Measurements from ENCODE around the gene NLRP9. TPM values are rescaled to one million over a fixed set of nuclear protein-coding genes. Genes with fewer than 3 reads are reported as not detected.
"Not testable (repeated sequence)": the region's sequence is repeated elsewhere in the genome, so short reads cannot be mapped to it uniquely, and the experiment has no call there.

NLRP9 gene
- total RNA-seq, 1 experiment from 2014 or later = not detected

DNA sequence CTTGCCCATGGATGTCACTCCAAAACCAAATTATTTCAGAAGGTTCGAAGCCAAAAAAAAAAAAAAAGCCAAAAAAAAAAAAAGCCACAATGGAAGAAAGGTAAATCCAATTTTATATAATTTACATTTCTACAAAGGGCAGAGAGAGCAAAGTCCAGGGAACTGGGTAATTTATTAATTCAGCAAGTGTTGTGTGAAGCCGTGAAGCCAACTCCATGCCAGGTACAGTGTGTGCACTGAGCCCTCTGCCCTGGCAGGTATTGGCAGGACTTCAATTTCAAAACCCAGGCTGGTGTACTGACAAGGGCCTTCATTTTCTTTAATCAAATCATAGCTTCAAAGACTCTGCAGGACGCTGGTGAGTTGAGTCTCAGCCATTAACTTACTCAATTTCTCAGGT, 15.2 kb upstream of the NLRP9 start:
- Mint-ChIP-seq H3K27ac (no peak overlapping the region), H3K4me1 (no peaks in the 10 kb centered on the region), H3K36me3 (peaks cover 59% of the 10 kb centered on the region), H3K4me3 (no peak overlapping the region), H3K9me3 (peaks cover 77% of the 10 kb centered on the region), H3K27me3 (ENCODE audit: low read depth) (peaks cover 18% of the 10 kb centered on the region)
- ChIA-PET CTCF (no interaction called here), POLR2A (no interaction called here)
- TF ChIP-seq, protein P1, sequence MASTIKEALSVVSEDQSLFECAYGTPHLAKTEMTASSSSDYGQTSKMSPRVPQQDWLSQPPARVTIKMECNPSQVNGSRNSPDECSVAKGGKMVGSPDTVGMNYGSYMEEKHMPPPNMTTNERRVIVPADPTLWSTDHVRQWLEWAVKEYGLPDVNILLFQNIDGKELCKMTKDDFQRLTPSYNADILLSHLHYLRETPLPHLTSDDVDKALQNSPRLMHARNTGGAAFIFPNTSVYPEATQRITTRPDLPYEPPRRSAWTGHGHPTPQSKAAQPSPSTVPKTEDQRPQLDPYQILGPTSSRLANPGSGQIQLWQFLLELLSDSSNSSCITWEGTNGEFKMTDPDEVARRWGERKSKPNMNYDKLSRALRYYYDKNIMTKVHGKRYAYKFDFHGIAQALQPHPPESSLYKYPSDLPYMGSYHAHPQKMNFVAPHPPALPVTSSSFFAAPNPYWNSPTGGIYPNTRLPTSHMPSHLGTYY (CRISPR knock-in tag; IDR thresholded peaks at IDR 0.05) = no peak
- no peak for TF ChIP-seq ZNF512 (CRISPR knock-in tag; IDR thresholded peaks at IDR 0.05; ENCODE audit: borderline replicate concordance)
- TF ChIP-seq, protein P2, sequence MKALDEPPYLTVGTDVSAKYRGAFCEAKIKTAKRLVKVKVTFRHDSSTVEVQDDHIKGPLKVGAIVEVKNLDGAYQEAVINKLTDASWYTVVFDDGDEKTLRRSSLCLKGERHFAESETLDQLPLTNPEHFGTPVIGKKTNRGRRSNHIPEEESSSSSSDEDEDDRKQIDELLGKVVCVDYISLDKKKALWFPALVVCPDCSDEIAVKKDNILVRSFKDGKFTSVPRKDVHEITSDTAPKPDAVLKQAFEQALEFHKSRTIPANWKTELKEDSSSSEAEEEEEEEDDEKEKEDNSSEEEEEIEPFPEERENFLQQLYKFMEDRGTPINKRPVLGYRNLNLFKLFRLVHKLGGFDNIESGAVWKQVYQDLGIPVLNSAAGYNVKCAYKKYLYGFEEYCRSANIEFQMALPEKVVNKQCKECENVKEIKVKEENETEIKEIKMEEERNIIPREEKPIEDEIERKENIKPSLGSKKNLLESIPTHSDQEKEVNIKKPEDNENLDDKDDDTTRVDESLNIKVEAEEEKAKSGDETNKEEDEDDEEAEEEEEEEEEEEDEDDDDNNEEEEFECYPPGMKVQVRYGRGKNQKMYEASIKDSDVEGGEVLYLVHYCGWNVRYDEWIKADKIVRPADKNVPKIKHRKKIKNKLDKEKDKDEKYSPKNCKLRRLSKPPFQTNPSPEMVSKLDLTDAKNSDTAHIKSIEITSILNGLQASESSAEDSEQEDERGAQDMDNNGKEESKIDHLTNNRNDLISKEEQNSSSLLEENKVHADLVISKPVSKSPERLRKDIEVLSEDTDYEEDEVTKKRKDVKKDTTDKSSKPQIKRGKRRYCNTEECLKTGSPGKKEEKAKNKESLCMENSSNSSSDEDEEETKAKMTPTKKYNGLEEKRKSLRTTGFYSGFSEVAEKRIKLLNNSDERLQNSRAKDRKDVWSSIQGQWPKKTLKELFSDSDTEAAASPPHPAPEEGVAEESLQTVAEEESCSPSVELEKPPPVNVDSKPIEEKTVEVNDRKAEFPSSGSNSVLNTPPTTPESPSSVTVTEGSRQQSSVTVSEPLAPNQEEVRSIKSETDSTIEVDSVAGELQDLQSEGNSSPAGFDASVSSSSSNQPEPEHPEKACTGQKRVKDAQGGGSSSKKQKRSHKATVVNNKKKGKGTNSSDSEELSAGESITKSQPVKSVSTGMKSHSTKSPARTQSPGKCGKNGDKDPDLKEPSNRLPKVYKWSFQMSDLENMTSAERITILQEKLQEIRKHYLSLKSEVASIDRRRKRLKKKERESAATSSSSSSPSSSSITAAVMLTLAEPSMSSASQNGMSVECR (CRISPR knock-in tag; IDR thresholded peaks at IDR 0.05; ENCODE audit: borderline replicate concordance) = no peak
- ATAC-seq (no peak), DNase-seq (ENCODE audit: low spot score) (no peak)

- H3K27me3 Mint-ChIP-seq (ENCODE audit: low read depth) = peaks cover 12% of the 10 kb centered on the region; the same call in 1 of the 2 replicates
- no peak for ATAC-seq
These were observed 12.5 kb upstream of the NLRP9 start for GRCh38 chr19:55750715-55751114.

DNA sequence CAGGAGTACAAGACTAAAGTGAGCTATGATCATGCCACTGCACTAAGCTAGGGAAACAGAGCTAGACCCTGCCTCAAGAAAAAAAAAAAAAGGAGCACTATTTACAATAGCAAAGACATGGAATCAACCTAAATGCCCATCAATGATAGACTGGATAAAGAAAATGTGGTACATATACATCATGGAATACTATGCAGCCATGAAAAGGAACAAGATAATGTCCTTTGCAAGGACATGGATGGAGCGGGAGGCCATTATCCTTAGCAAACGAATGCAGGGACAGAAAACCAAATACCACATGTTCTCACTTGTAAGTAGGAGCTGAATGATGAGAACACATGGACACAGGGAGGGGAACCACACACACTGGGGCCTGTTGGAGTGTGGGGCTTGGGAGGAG, 7.8 kb downstream of the NLRP9 start:
- DNase-seq (ENCODE audit: low spot score); CTCF ChIA-PET; H3K4me1 Mint-ChIP-seq; POLR2A ChIA-PET; ATAC-seq; H3K4me3 Mint-ChIP-seq; H3K27ac Mint-ChIP-seq: not testable (repeated sequence)
- H3K36me3 Mint-ChIP-seq = peaks cover 51% of the 10 kb centered on the region
- H3K27me3 Mint-ChIP-seq (ENCODE audit: low read depth) = peaks cover 19% of the 10 kb centered on the region
- H3K9me3 Mint-ChIP-seq = peaks cover 82% of the 10 kb centered on the region

More at GRCh38 chr19:55750715-55751114, 12.5 kb upstream of the NLRP9 start:
- peaks cover 59% of the 10 kb centered on the region for H3K36me3 Mint-ChIP-seq
- no peak for DNase-seq (ENCODE audit: low spot score)
- H3K27ac Mint-ChIP-seq = no peak overlapping the region
- TF ChIP-seq, protein P1 (CRISPR knock-in tag; IDR thresholded peaks at IDR 0.05) = no peak
- TF ChIP-seq IRF2 (CRISPR knock-in tag; IDR thresholded peaks at IDR 0.05; ENCODE audit: borderline replicate concordance, low read depth) (no peak), CBFB (CRISPR knock-in tag; IDR thresholded peaks at IDR 0.05; ENCODE audit: low read depth) (no peak), FOXP1 (CRISPR knock-in tag; IDR thresholded peaks at IDR 0.05; ENCODE audit: borderline replicate concordance) (no peak)
- ChIA-PET CTCF (no interaction called here), POLR2A (no interaction called here)
- no peak overlapping the region for H3K4me3 Mint-ChIP-seq
- peaks cover 64% of the 10 kb centered on the region for H3K9me3 Mint-ChIP-seq
- no peaks in the 10 kb centered on the region for H3K4me1 Mint-ChIP-seq

DNA sequence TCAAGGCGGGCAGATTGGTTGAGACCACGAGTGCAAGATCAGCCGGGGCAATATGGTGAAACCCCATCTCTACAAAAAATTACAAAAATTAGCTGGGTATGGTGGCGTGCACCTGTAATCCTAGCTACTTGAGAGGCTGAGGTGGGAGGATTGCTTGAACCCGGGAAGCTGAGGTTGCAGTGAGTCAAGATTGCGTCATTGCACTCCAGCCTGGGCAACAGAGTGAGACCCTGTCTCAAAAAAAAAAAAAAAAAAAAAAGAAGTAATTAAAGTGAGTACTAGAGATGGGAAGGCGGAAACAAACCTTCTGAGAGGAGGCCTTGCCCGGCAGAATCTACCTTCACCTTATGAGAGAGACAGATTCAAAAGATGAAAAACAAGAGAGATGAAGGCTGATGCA, 14.7 kb downstream of the NLRP9 start:
- peaks cover 10% of the 10 kb centered on the region for H3K27me3 Mint-ChIP-seq (ENCODE audit: low read depth)
- ATAC-seq = no peak
- H3K27ac Mint-ChIP-seq = no peak overlapping the region
- ChIA-PET POLR2A (no interaction called here), CTCF (no interaction called here)
- DNase-seq (ENCODE audit: low spot score) = no peak
- H3K4me1 Mint-ChIP-seq = no peaks in the 10 kb centered on the region
- H3K36me3 Mint-ChIP-seq = peaks cover 65% of the 10 kb centered on the region
- peaks cover 87% of the 10 kb centered on the region for H3K9me3 Mint-ChIP-seq
- no peak overlapping the region for H3K4me3 Mint-ChIP-seq
- TF ChIP-seq ZSCAN18 (CRISPR knock-in tag; IDR thresholded peaks at IDR 0.05) (no peak), MYBL2 (CRISPR knock-in tag; IDR thresholded peaks at IDR 0.05) (no peak), SOX15 (CRISPR knock-in tag; IDR thresholded peaks at IDR 0.05) (no peak), PREB (CRISPR knock-in tag; IDR thresholded peaks at IDR 0.05; ENCODE audit: borderline replicate concordance) (no peak), SP1 (CRISPR knock-in tag; conservative IDR thresholded peaks at IDR 0.05) (no peak), ZNF138 (CRISPR knock-in tag; conservative IDR thresholded peaks at IDR 0.05) (no peak), MXD4 (CRISPR knock-in tag; IDR thresholded peaks at IDR 0.05; ENCODE audit: borderline replicate concordance) (no peak), E2F1 (CRISPR knock-in tag; IDR thresholded peaks at IDR 0.05) (no peak), CBFB (CRISPR knock-in tag; IDR thresholded peaks at IDR 0.05; ENCODE audit: low read depth) (no peak)
